Right hindlimb (tissue), 1 donor: Measurements from ENCODE around the gene P4HA3.

ENCODE experiments used
- DNase-seq: peaks from one replicate; pipeline ENCODE4 v3.0.0-alpha.2; 2018

Gene P4HA3

GRCh38 chr11:74262725-74263124 lies 48.7 kb downstream of the P4HA3 start:
- DNase-seq, result no peak

DNA sequence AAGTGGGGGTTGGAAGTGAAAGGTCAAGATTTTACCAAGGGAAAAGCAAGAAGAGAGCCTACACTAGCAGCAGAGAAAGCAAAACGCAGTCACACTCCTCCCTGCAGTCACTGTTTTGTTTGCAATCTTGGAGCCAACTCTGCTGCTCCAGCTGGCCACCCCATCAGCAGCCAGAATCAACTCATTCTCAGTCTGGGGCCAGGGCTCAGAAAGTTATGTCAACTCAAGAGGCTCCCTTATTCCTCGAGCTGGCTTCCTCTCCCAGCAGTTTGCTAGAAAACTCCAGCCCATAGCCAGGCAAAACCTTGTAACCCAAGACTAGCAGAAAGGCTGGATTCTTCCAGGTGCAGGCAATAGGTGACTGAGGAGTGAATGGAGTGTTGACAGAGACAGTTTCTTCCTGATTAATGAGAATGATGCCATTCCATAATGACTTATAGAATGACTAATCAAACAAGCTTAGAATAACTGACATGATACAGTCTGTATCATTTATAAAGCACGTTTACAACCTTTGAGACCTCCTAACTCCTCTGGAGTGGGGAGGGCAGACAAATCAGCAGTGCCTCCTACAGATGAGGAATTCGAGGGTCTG lies 53.4 kb downstream of the P4HA3 start:
- DNase-seq, result peak; percentile 86

GRCh38 chr11:74256378-74257133 lies 54.9 kb downstream of the P4HA3 start:
- no peak for DNase-seq

GRCh38 chr11:74255741-74256375 lies 55.6 kb downstream of the P4HA3 start:
- DNase-seq, result peak; percentile 46

GRCh38 chr11:74253361-74253760 lies 58.1 kb downstream of the P4HA3 start:
- DNase-seq, result no peak

- no peak for DNase-seq
These were observed 61.9 kb downstream of the P4HA3 start for GRCh38 chr11:74249496-74249895.

DNA sequence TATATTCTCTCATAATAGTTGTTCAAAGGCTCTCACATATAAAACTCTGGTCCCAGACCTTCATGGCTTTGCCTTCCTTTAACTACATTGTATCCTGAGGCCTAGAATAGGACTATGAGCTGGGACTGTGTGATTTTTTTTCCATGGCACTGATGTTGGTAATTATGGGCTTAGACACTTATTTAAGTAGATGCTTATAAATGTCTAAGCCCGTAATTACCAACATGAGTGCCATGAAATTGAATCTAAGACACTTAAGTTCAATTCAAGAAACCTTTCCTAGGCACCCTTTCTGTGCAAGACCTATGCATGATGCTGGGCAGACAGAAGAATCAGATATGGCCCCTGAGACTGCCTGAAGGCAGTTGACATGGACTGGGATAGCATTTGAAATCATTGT lies 63.0 kb downstream of the P4HA3 start:
- DNase-seq, result no peak

GRCh38 chr11:74238243-74238642 lies 73.2 kb downstream of the P4HA3 start:
- no peak for DNase-seq

DNA sequence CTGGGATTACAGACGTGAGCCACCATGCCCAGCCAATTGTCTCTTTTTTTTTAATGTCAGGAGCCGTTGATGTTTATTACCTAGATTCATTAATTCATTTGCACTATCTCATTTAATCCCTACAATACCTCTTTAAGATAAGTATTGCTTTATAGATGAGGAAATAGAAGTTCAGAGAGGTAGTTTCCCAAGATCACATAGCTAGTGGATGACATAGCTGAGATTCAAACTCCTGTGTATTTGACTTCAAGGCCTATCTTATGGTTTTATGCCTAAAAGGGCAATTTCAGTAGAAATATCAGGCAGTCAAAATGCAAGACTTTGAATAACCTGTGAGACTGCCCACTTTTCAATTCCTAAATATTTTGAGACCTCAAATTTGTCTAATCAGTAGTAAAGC lies 73.9 kb downstream of the P4HA3 start:
- DNase-seq, result no peak

GRCh38 chr11:74235121-74235520 lies 76.3 kb downstream of the P4HA3 start:
- DNase-seq, result no peak

DNA sequence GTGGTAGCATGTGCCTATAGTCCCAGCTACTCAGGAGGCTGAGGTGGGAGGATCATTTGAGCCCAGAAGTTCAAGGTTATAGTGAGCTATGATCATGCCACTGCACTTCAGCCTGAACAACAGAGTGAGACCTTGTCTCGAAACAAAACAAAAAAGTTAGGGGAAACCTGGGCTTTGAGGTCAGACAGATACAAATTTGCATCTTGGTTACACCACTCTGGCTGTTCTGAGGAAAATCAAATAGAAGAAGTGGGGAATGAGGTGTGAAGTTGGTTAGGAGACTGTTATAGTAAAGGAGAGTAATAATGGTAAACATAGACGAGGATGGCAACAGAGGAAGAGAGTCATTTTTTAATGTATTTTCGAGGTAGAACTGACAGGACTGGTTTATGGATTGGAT lies 77.8 kb downstream of the P4HA3 start:
- DNase-seq, result no peak

- DNase-seq, result no peak
These were observed 79.0 kb downstream of the P4HA3 start for GRCh38 chr11:74232311-74232950.

DNA sequence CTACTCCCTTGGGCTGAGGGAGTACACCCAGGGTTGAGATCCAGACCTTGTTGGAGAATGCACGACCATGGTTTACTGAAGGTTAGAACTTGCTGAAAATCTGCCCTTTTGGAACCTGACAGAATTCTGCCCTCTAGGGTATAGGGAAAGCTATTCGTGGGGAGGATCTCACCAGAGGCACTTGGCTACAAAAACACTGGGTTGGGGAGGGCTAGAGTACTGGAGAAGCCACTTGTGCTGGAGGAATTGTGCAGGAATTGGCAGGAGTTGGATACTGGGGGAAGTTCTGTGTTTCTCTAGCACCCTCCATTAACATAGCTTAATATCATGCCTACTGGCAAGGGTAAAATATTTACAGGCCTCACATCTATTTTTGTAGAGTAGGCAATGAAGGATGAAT lies 84.5 kb downstream of the P4HA3 start:
- no peak for DNase-seq

DNA sequence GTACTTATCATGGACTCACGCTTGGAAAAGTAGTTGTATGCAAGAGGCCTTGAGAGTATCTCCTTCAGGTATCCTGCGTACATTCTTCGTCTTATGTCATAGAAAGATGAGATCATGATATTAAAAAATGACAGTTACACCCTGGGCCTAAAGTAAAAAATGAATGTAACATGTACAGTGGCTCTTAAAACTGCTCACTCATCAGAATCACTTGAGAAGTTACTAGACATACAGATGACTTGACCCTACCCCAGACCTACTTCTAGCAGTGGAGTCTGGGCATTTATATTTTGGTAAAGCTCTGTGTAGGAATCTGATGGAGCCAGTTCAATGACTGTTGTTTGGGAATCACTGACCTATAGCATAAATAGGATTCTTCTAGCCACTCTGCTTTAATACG lies 85.9 kb downstream of the P4HA3 start:
- no peak for DNase-seq

GRCh38 chr11:74221816-74222215 lies 89.6 kb downstream of the P4HA3 start:
- DNase-seq, result no peak

GRCh38 chr11:74220376-74220775 lies 91.1 kb downstream of the P4HA3 start:
- no peak for DNase-seq
